IMR-90 (cell line): ENCODE results near the gene SYPL2. TPM values are rescaled to one million over a fixed set of nuclear protein-coding genes. Genes with fewer than 3 reads are reported as not detected.
A peak's percentile ranks its signal among the peaks of the same experiment; 100 is the strongest.

Source experiments
- ATAC-seq: fragments of 200-7000 bp; cut with Tn5 transposase; 2 replicates; pipeline ENCODE4 v1.9.1; 2020; ENCODE audit warnings: low read depth, mild to moderate bottlenecking, moderate library complexity
- BruUV-seq: library from RNA; stranded (reverse); fragments of 400-500 nt; replicated peaks from 2 replicates; lab custom pipeline; 2021; lab: Mats Ljungman, UMichigan
- CTCF ChIA-PET: fragments of 300-600 bp; formaldehyde crosslinking; extraction: SDS; loops from one replicate; lab custom pipeline; 2021; ENCODE audit warnings: antibody characterized with exemption; lab: Yijun Ruan, JAX
- POLR2A ChIA-PET: fragments of 300-600 bp; sonication (Branson Sonifier 250); formaldehyde crosslinking; loops from one replicate; lab custom pipeline; 2022; ENCODE audit warnings: antibody characterized with exemption; ENCODE audit not compliant: unreplicated experiment; lab: Charles Lee
- DNase-seq: peaks from one replicate; pipeline ENCODE4 v3.0.0; 2013
- H2AFZ ChIP-seq: replicated peaks from 2 replicates; pipeline ENCODE3; 2013; ENCODE audit warnings: low read length, mild to moderate bottlenecking; ENCODE audit not compliant: poor library complexity
- H2AK5ac ChIP-seq: 2 replicates; pipeline ENCODE4 v1.6.1; 2013; ENCODE audit warnings: low read depth, low read length, inconsistent platforms
- H2AK9ac ChIP-seq: replicated peaks from 2 replicates; pipeline ENCODE3; 2013; ENCODE audit warnings: mild to moderate bottlenecking, low read depth, low read length, moderate library complexity; ENCODE audit not compliant: poor library complexity
- H2BK120ac ChIP-seq: 2 replicates; pipeline ENCODE4 v1.6.1; 2013; ENCODE audit warnings: low read depth, low read length, inconsistent platforms
- H2BK15ac ChIP-seq: 3 replicates; pipeline ENCODE4 v1.6.1; 2013; ENCODE audit warnings: low read depth, low read length, inconsistent platforms
- H2BK20ac ChIP-seq: 2 replicates; pipeline ENCODE4 v1.6.1; 2013; ENCODE audit warnings: low read depth, mild to moderate bottlenecking, inconsistent platforms, low read length, moderate library complexity
- H2BK5ac ChIP-seq: 2 replicates; pipeline ENCODE4 v1.6.1; 2013; ENCODE audit warnings: mild to moderate bottlenecking, low read depth, low read length, inconsistent platforms; ENCODE audit not compliant: poor library complexity, severe bottlenecking
- H3K14ac ChIP-seq: replicated peaks from 2 replicates; pipeline ENCODE4 v1.6.1; 2013; ENCODE audit warnings: low read depth, low read length, inconsistent platforms
- H3K18ac ChIP-seq: 2 replicates; pipeline ENCODE4 v1.6.1; 2013; ENCODE audit warnings: low read depth, low read length, control low read depth
- H3K23ac ChIP-seq: 2 replicates; pipeline ENCODE4 v1.6.1; 2013; ENCODE audit warnings: low read depth, low read length, inconsistent platforms
- H3K27ac ChIP-seq: 2 replicates; pipeline ENCODE4 v1.5.1; 2013; ENCODE audit warnings: mild to moderate bottlenecking, control low read depth, low read length; ENCODE audit not compliant: insufficient read depth
- H3K27me3 ChIP-seq: 2 replicates; pipeline ENCODE4 v1.6.1; 2013; ENCODE audit warnings: low read length; ENCODE audit not compliant: control insufficient read depth, insufficient read depth
- H3K36me3 ChIP-seq: 2 replicates; pipeline ENCODE4 v1.6.1; 2013; ENCODE audit warnings: low read length, mixed read lengths; ENCODE audit not compliant: control insufficient read depth, insufficient read depth
- H3K4ac ChIP-seq: 2 replicates; pipeline ENCODE4 v1.6.1; 2013; ENCODE audit warnings: low read depth, low read length, inconsistent platforms
- H3K4me1 ChIP-seq: 2 replicates; pipeline ENCODE4 v1.6.1; 2013; ENCODE audit warnings: low read length, mixed read lengths; ENCODE audit not compliant: control insufficient read depth, insufficient read depth
- H3K4me2 ChIP-seq: 2 replicates; pipeline ENCODE4 v1.6.1; 2013; ENCODE audit warnings: low read depth, mild to moderate bottlenecking, control low read depth, low read length, moderate library complexity
- H3K4me3 ChIP-seq: 2 replicates; pipeline ENCODE4 v1.5.1; 2013; ENCODE audit warnings: low read depth, mild to moderate bottlenecking, control low read depth, low read length, moderate library complexity; ENCODE audit not compliant: insufficient read depth
- H3K56ac ChIP-seq: 2 replicates; pipeline ENCODE4 v1.6.1; 2013; ENCODE audit warnings: low read length, inconsistent platforms; ENCODE audit not compliant: insufficient read depth; ENCODE audit errors: extremely low read depth
- H3K79me1 ChIP-seq, 2 experiments: 2 replicates each; pipeline ENCODE4 v1.6.1; 2013; ENCODE audit warnings: low read length in 2 of 2, inconsistent platforms in 1 of 2, low read depth in 1 of 2
- H3K9ac ChIP-seq: 2 replicates; pipeline ENCODE4 v1.6.1; 2013; ENCODE audit warnings: low read depth, low read length, control low read depth
- H3K9me1 ChIP-seq: 2 replicates; pipeline ENCODE4 v1.6.1; 2013; ENCODE audit warnings: low read length, inconsistent platforms; ENCODE audit not compliant: insufficient read depth
- H3K9me3 ChIP-seq: 2 replicates; pipeline ENCODE4 v1.6.1; 2013; ENCODE audit warnings: low read length; ENCODE audit not compliant: control insufficient read depth, insufficient read depth
- H4K20me1 ChIP-seq: 2 replicates; pipeline ENCODE4 v1.6.1; 2013; ENCODE audit warnings: low read length, inconsistent platforms; ENCODE audit not compliant: insufficient read depth
- H4K5ac ChIP-seq: 2 replicates; pipeline ENCODE4 v1.6.1; 2013; ENCODE audit warnings: mild to moderate bottlenecking, low read depth, low read length, control low read depth
- H4K8ac ChIP-seq, 2 experiments: 2 replicates each; pipeline ENCODE4 v1.6.1; 2013; ENCODE audit warnings: low read depth in 2 of 2, low read length in 2 of 2, control low read depth in 1 of 2, inconsistent platforms in 1 of 2
- H4K91ac ChIP-seq: 2 replicates; pipeline ENCODE4 v1.6.1; 2013; ENCODE audit warnings: low read depth, low read length, inconsistent platforms; ENCODE audit not compliant: insufficient read depth
- BHLHE40 ChIP-seq: fragments of 150-350 bp; IDR thresholded peaks from 2 replicates; pipeline ENCODE4 v1.6.1; 2016; ENCODE audit warnings: mild to moderate bottlenecking, low read depth, low read length
- CEBPB ChIP-seq: IDR thresholded peaks from 2 replicates; pipeline ENCODE4 v1.6.1; 2012; ENCODE audit warnings: low read depth, low read length, improper control_type of control experiment
- CHD1 ChIP-seq: IDR thresholded peaks from 2 replicates; pipeline ENCODE4 v1.6.1; 2012; ENCODE audit warnings: low read depth, low read length, improper control_type of control experiment
- ELK1 ChIP-seq: fragments of 150-350 bp; IDR thresholded peaks from 2 replicates; pipeline ENCODE4 v1.6.1; 2016; ENCODE audit warnings: low read depth, mild to moderate bottlenecking, low read length, moderate library complexity, borderline replicate concordance
- FOS ChIP-seq: fragments of 150-350 bp; IDR thresholded peaks from 2 replicates; pipeline ENCODE4 v1.6.1; 2016; ENCODE audit warnings: low read depth, low read length
- MAFK ChIP-seq: IDR thresholded peaks from 2 replicates; pipeline ENCODE4 v1.6.1; 2012; ENCODE audit warnings: low read depth, low read length, improper control_type of control experiment
- MAZ ChIP-seq: IDR thresholded peaks from 2 replicates; pipeline ENCODE4 v1.6.1; 2012; ENCODE audit warnings: low read depth, mild to moderate bottlenecking, low read length, improper control_type of control experiment, moderate library complexity, borderline replicate concordance
- MXI1 ChIP-seq: IDR thresholded peaks from 2 replicates; pipeline ENCODE4 v1.6.1; 2012; ENCODE audit warnings: low read depth, mild to moderate bottlenecking, low read length, moderate library complexity, borderline replicate concordance
- NFE2L2 ChIP-seq: fragments of 150-350 bp; IDR thresholded peaks from 2 replicates; pipeline ENCODE4 v1.6.1; 2016; ENCODE audit warnings: low read depth, mild to moderate bottlenecking, low read length
- POLR2A ChIP-seq: IDR thresholded peaks from 2 replicates; pipeline ENCODE4 v1.6.1; 2012; ENCODE audit warnings: mild to moderate bottlenecking, low read depth, low read length
- RAD21 ChIP-seq: IDR thresholded peaks from 2 replicates; pipeline ENCODE4 v1.6.1; 2012; ENCODE audit warnings: low read length, improper control_type of control experiment
- RCOR1 ChIP-seq: IDR thresholded peaks from 2 replicates; pipeline ENCODE4 v1.6.1; 2012; ENCODE audit warnings: mild to moderate bottlenecking, low read length, improper control_type of control experiment; ENCODE audit not compliant: insufficient replicate concordance
- RFX5 ChIP-seq: IDR thresholded peaks from 2 replicates; pipeline ENCODE4 v1.8.0; 2012; ENCODE audit warnings: low read depth, mild to moderate bottlenecking, low read length, moderate library complexity
- SMC3 ChIP-seq: fragments of 150-350 bp; IDR thresholded peaks from 2 replicates; pipeline ENCODE4 v1.6.1; 2016; ENCODE audit warnings: low read depth, mild to moderate bottlenecking, antibody characterized with exemption, low read length, moderate library complexity
- USF2 ChIP-seq: fragments of 150-350 bp; IDR thresholded peaks from 2 replicates; pipeline ENCODE4 v1.6.1; 2017; ENCODE audit warnings: mild to moderate bottlenecking, antibody characterized with exemption, low read length, low read depth
- WGBS, 2 experiments: methylation state at CpG; one replicate each; pipeline versions ENCODE4 v1.1.5 to v1.1.7; 2013; ENCODE audit warnings: missing lambda C conversion rate in 2 of 2; ENCODE audit not compliant: insufficient read length in 1 of 2; ENCODE audit errors: extremely low coverage in 2 of 2; 5-methylcytosine and 5-hydroxymethylcytosine counted together
- dilution Hi-C: fragments of 300-500 bp; cut with HindIII; formaldehyde crosslinking; loops from one replicate; pipeline ENCODE4 v1.14.3; 2018; ENCODE audit warnings: low sequenced_read_pairs; ENCODE audit not compliant: unreplicated experiment
- in situ Hi-C: fragments of 300-500 bp; cut with MboI; formaldehyde crosslinking; loops from 3 replicates; pipeline ENCODE4 v1.14.3; 2019; ENCODE audit warnings: low sequenced_read_pairs, inconsistent platforms, mixed read lengths
- intact Hi-C: fragments of 100-400 bp; cut with micrococcal nuclease; formaldehyde crosslinking; loops from 2 replicates; pipeline ENCODE4 v1.10.0; 2022
- polyA plus RNA-seq, 3 experiments: library from polyadenylated mRNA; depleted of rRNA; stranded (reverse); fragments of >200 nt; gene quantifications; 2 replicates each; pipeline ENCODE4 v1.2.3, GENCODE V29; 2012; ENCODE audit warnings: low replicate concordance in 1 of 3
- total RNA-seq: library from RNA; depleted of rRNA; stranded (reverse); fragments of >200 nt; gene quantifications from 2 replicates; pipeline ENCODE4 v1.2.3, GENCODE V29; 2012
- TF ChIP-seq, protein P1 (sequence below): conservative IDR thresholded peaks from 2 replicates; pipeline ENCODE4 v1.5.1; 2012; ENCODE audit warnings: mild to moderate bottlenecking, low read depth, low read length, improper control_type of control experiment

The SYPL2 gene
- total and polyA plus RNA-seq, 2 of the 4 experiments (the other 2 are of a cell fraction), result under 0.01 to 0.65 TPM

GRCh38 chr1:109441069-109441468 lies 25.3 kb upstream of the SYPL2 start:
- H2AK9ac ChIP-seq, result no peak overlapping the region
- peaks cover 6% of the 10 kb centered on the region for H3K4me1 ChIP-seq
- H4K5ac ChIP-seq, result no peak overlapping the region
- dilution Hi-C loops, result no loop called here
- H3K9me3 ChIP-seq, result no peaks in the 10 kb centered on the region
- H2BK15ac ChIP-seq, result no peak overlapping the region
- no peak overlapping the region; the same call in 1 of the 2 replicates for H2BK20ac ChIP-seq
- H3K36me3 ChIP-seq, result no peaks in the 10 kb centered on the region
- H3K27me3 ChIP-seq, result peaks cover 5% of the 10 kb centered on the region; the same call in 1 of the 2 replicates
- POLR2A ChIA-PET, result no interaction called here
- H3K23ac ChIP-seq, result no peak overlapping the region
- DNase-seq (peak; percentile 43), ATAC-seq (peak; percentile 7; the same call in 1 of the 2 replicates)
- no peak overlapping the region for H3K56ac ChIP-seq
- H2AFZ ChIP-seq, result no peak overlapping the region
- no TSS peak for BruUV-seq
- H3K18ac ChIP-seq, result no peak overlapping the region
- intact Hi-C loops, result no loop called here
- CTCF ChIA-PET, result no interaction called here
- no peak overlapping the region for H4K91ac ChIP-seq
- 20% methylated on average over 1 of the region's 1 CpG; no CpG with 5 or more reads in 1 of the 2 experiments for WGBS, 2 experiments
- H3K4me3 ChIP-seq, result no peak overlapping the region
- H4K20me1 ChIP-seq, result no peaks in the 10 kb centered on the region
- H2AK5ac ChIP-seq, result no peak overlapping the region
- H2BK120ac ChIP-seq, result no peak overlapping the region
- H3K14ac ChIP-seq, result peak overlapping the region; percentile 35; the same call in 1 of the 2 replicates
- no peak overlapping the region for H3K4ac ChIP-seq
- H3K9me1 ChIP-seq, result peaks cover 6% of the 10 kb centered on the region
- H3K79me1 ChIP-seq, result peaks cover 0 to 5% of the 10 kb centered on the region in 2 experiments; a peak in 2 of 4 replicates
- TF ChIP-seq NFE2L2, result no peak
- TF ChIP-seq CEBPB, result no peak
- no peak for TF ChIP-seq RAD21
- TF ChIP-seq MAZ, result no peak
- no peak for TF ChIP-seq BHLHE40
- TF ChIP-seq MAFK, result no peak
- TF ChIP-seq CHD1, result no peak
- TF ChIP-seq MXI1, result no peak
- TF ChIP-seq SMC3, result no peak
- no peak for TF ChIP-seq ELK1
- TF ChIP-seq USF2, result no peak
- TF ChIP-seq RCOR1, result no peak
- TF ChIP-seq POLR2A, result no peak
- no peak for TF ChIP-seq RFX5
- no peak for TF ChIP-seq FOS
- TF ChIP-seq, protein P1, sequence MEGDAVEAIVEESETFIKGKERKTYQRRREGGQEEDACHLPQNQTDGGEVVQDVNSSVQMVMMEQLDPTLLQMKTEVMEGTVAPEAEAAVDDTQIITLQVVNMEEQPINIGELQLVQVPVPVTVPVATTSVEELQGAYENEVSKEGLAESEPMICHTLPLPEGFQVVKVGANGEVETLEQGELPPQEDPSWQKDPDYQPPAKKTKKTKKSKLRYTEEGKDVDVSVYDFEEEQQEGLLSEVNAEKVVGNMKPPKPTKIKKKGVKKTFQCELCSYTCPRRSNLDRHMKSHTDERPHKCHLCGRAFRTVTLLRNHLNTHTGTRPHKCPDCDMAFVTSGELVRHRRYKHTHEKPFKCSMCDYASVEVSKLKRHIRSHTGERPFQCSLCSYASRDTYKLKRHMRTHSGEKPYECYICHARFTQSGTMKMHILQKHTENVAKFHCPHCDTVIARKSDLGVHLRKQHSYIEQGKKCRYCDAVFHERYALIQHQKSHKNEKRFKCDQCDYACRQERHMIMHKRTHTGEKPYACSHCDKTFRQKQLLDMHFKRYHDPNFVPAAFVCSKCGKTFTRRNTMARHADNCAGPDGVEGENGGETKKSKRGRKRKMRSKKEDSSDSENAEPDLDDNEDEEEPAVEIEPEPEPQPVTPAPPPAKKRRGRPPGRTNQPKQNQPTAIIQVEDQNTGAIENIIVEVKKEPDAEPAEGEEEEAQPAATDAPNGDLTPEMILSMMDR, result no peak
- no peak overlapping the region for H3K27ac ChIP-seq
- no peak overlapping the region for H3K4me2 ChIP-seq
- no peak overlapping the region for H3K9ac ChIP-seq
- in situ Hi-C loops, result no loop called here
- no peak overlapping the region for H2BK5ac ChIP-seq
- no peak overlapping the region for H4K8ac ChIP-seq
